Measurements from ENCODE around the gene PDZD7. TPM values are rescaled to one million over a fixed set of nuclear protein-coding genes. Genes with fewer than 3 reads are reported as not detected.
A peak's percentile ranks its signal among the peaks of the same experiment; 100 is the strongest.

Gene PDZD7
- total and polyA plus RNA-seq, 9 of the 15 experiments (the other 6 are each of a cell fraction or from before 2014, with no cell fraction given): 0.04 to 0.24 (median 0.08) TPM; not detected in 3

- Histone ChIP-seq H3K9ac (ENCODE audit: insufficient read depth in 1 of 2, low read depth in 2 of 2, low read length in 2 of 2) (no peak overlapping the region), H3K36me3 (ENCODE audit: control insufficient read depth, insufficient read depth, low read length) (no peaks in the 10 kb centered on the region), H3K9me3 (replicated peaks; ENCODE audit: control insufficient read depth, insufficient read depth, low read depth, low read length) (no peaks in the 10 kb centered on the region), H3K27me3 (ENCODE audit: control insufficient read depth in 2 of 2, insufficient read depth in 2 of 2, low read length in 2 of 2) (no peaks in the 10 kb centered on the region), H3K79me2 (ENCODE audit: control insufficient read depth, insufficient read depth, low read length) (no peaks in the 10 kb centered on the region), H3K27ac (ENCODE audit: extremely low read depth, low read depth, low read length) (no peak overlapping the region), H3K4me3 (no peak overlapping the region), H3K4me1 (replicated peaks in 1 of 2; ENCODE audit: control insufficient read depth in 2 of 2, insufficient read depth in 2 of 2, low read length in 2 of 2) (peaks cover 14 to 40% of the 10 kb centered on the region in 2 experiments; a peak in 4 of 5 replicates), H2AFZ (ENCODE audit: low read depth, low read length) (no peak overlapping the region), H3K9me1 (ENCODE audit: control insufficient read depth, insufficient read depth, low read length) (no peaks in the 10 kb centered on the region), H4K20me1 (replicated peaks; ENCODE audit: control insufficient read depth, insufficient read depth, low read length) (no peaks in the 10 kb centered on the region), H3K4me2 (ENCODE audit: insufficient read depth, low read length) (no peak overlapping the region)
- POLR2A ChIA-PET: no interaction called here
- TF ChIP-seq KDM1A (IDR thresholded peaks at IDR 0.05) (no peak), PREB (CRISPR knock-in tag; IDR thresholded peaks at IDR 0.05) (no peak), ZNF121 (CRISPR knock-in tag; conservative IDR thresholded peaks at IDR 0.05) (no peak), ZFP36 (IDR thresholded peaks at IDR 0.05; ENCODE audit: low read depth, low read length, partially characterized antibody) (peak; percentile 82), E2F4 (CRISPR knock-in tag; IDR thresholded peaks at IDR 0.05; ENCODE audit: low read depth) (no peak)
- CTCF ChIA-PET (ENCODE audit: low intra/inter-chr PET ratio): interaction anchor here (5.8 kb wide), 1 partner anchor 17 kb away, joined by 150 read pairs; the partner anchor contains the start of gene LZTS2
- DNase-seq (ENCODE audit: extremely low read depth in 1 of 4, low spot score in 3 of 4) (no peak), FAIRE-seq (peak; percentile 48), ATAC-seq (no peak)
- intact Hi-C loops (cut with micrococcal nuclease): loop anchor here (10.0 kb wide), 1 partner anchor 51 kb away; the partner anchor contains the start of gene KAZALD1
- BruUV-seq (replicated peaks): no TSS peak
- 37% methylated on average over 9 of the region's 9 CpGs for WGBS (ENCODE audit: insufficient coverage, low coverage, missing lambda C conversion rate)
- in situ Hi-C loops (cut with MboI): loop anchor here (10.0 kb wide), 1 partner anchor 459 kb away; no protein-coding TSS in a partner anchor
Measured at GRCh38 chr10:101013365-101013825, 17.5 kb downstream of the PDZD7 start.
